Osteoblast (primary cell): ENCODE data around the gene PDP2. TPM values are rescaled to one million over a fixed set of nuclear protein-coding genes. Genes with fewer than 3 reads are reported as not detected.

Experiments used
- DNase-seq: peaks from one replicate; pipeline ENCODE4 v3.0.0; 2011; ENCODE audit warnings: low spot score, mixed read lengths; ENCODE audit not compliant: insufficient read length; ENCODE audit errors: missing footprints
- H2AFZ ChIP-seq: 2 replicates; pipeline ENCODE4 v1.6.0; 2011; ENCODE audit warnings: mild to moderate bottlenecking, low read length
- H3K27ac ChIP-seq: 2 replicates; pipeline ENCODE4 v1.5.1; 2011; ENCODE audit warnings: mild to moderate bottlenecking, low read depth, low read length, moderate library complexity
- H3K27me3 ChIP-seq: 2 replicates; pipeline ENCODE4 v1.6.0; 2012; ENCODE audit warnings: mild to moderate bottlenecking, control low read depth, inconsistent platforms, low read length, moderate library complexity; ENCODE audit not compliant: insufficient read depth
- H3K36me3 ChIP-seq: 2 replicates; pipeline ENCODE4 v1.5.1; 2011; ENCODE audit warnings: mild to moderate bottlenecking, low read length, control low read depth, moderate library complexity; ENCODE audit not compliant: insufficient read depth
- H3K4me1 ChIP-seq: 2 replicates; pipeline ENCODE4 v1.5.1; 2011; ENCODE audit warnings: mild to moderate bottlenecking, low read length, control low read depth, moderate library complexity; ENCODE audit not compliant: insufficient read depth
- H3K4me2 ChIP-seq: 2 replicates; pipeline ENCODE4 v1.6.0; 2011; ENCODE audit warnings: mild to moderate bottlenecking, low read length; ENCODE audit not compliant: insufficient read depth
- H3K4me3 ChIP-seq: fragments of 200-600 bp; sonication (generic); 3 replicates; pipeline ENCODE4 v1.5.1; 2012; ENCODE audit warnings: mild to moderate bottlenecking, low read length, inconsistent platforms; ENCODE audit not compliant: insufficient read depth
- H3K79me2 ChIP-seq: 2 replicates; pipeline ENCODE4 v1.6.0; 2012; ENCODE audit warnings: mild to moderate bottlenecking, low read length, control low read depth, inconsistent platforms; ENCODE audit not compliant: insufficient read depth
- H3K9me3 ChIP-seq: 2 replicates; pipeline ENCODE4 v1.5.1; 2011; ENCODE audit warnings: low read depth, low read length, control low read depth
- H4K20me1 ChIP-seq: 2 replicates; pipeline ENCODE4 v1.6.0; 2012; ENCODE audit warnings: mild to moderate bottlenecking, low read length, control low read depth; ENCODE audit not compliant: insufficient read depth
- total RNA-seq: library from RNA; depleted of rRNA; stranded (reverse); fragments of >200 nt; gene quantifications from 2 replicates; pipeline ENCODE4 v1.2.3, GENCODE V29; 2012
- TF ChIP-seq, protein P1 (sequence below): IDR thresholded peaks from 2 replicates; pipeline ENCODE4 v1.5.1; 2011; ENCODE audit warnings: mild to moderate bottlenecking, low read depth, low read length, moderate library complexity; ENCODE audit errors: extremely low read depth

PDP2 gene
- total RNA-seq, 1 donor: 13.8 TPM

DNA sequence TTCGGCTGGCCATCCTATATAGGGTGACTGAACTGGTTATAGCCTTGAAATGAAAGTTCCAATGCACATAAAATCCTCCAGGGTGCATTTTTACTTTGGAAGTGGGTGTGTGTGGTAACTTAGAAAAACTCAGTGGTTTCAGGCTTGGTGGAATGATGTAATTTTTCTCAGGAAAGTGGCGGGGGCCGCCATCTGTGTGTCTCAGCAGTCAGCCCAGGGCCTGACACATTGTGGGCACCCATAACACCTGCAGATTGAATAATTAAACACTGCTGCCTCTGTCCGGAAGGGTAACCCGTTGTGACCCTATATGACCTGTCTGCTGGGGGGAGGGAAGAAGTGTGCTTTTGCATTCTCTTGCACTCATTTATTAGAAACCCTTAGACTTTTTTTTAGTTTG is 2.2 kb upstream of the PDP2 start:
- Histone ChIP-seq H3K9me3 (no peaks in the 10 kb centered on the region), H3K27me3 (no peaks in the 10 kb centered on the region), H4K20me1 (peaks cover 3% of the 10 kb centered on the region), H3K4me1 (peaks cover 38% of the 10 kb centered on the region), H2AFZ (peak overlapping the region; percentile 56), H3K4me2 (peak overlapping the region; percentile 60), H3K36me3 (no peaks in the 10 kb centered on the region), H3K79me2 (peaks cover 19% of the 10 kb centered on the region), H3K27ac (no peak overlapping the region), H3K4me3 (peak overlapping the region; percentile 49)
- TF ChIP-seq, protein P1, sequence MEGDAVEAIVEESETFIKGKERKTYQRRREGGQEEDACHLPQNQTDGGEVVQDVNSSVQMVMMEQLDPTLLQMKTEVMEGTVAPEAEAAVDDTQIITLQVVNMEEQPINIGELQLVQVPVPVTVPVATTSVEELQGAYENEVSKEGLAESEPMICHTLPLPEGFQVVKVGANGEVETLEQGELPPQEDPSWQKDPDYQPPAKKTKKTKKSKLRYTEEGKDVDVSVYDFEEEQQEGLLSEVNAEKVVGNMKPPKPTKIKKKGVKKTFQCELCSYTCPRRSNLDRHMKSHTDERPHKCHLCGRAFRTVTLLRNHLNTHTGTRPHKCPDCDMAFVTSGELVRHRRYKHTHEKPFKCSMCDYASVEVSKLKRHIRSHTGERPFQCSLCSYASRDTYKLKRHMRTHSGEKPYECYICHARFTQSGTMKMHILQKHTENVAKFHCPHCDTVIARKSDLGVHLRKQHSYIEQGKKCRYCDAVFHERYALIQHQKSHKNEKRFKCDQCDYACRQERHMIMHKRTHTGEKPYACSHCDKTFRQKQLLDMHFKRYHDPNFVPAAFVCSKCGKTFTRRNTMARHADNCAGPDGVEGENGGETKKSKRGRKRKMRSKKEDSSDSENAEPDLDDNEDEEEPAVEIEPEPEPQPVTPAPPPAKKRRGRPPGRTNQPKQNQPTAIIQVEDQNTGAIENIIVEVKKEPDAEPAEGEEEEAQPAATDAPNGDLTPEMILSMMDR: no peak
- no peak for DNase-seq

DNA sequence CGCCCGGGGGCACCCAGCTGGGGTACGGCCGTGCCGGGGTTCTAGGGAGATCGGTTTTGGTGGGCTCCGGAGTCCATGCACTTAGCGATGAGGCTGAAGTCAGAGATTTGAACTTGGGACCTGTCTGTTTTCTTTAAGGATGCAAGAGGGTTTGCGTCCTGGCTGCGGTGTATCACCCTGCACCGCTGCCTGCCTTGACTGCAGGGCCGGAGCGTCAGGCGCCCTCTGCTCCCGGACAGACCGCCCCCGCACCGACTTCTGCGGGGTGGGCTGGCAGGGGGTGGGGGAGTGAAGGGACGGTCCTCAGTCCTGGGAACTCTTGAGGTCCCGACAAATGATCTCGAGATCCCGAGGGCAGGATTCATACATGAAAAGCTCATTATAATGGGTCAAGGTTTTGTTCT is 701 bp downstream of the PDP2 start:
- Histone ChIP-seq H3K27me3 (no peaks in the 10 kb centered on the region), H2AFZ (peak overlapping the region; percentile 96), H3K36me3 (peaks cover 20% of the 10 kb centered on the region), H3K9me3 (no peaks in the 10 kb centered on the region), H3K4me1 (peaks cover 20% of the 10 kb centered on the region), H3K79me2 (peaks cover 30% of the 10 kb centered on the region), H3K4me3 (peak overlapping the region; percentile 94), H3K27ac (peak overlapping the region; percentile 66), H3K4me2 (peak overlapping the region; percentile 97), H4K20me1 (peaks cover 14% of the 10 kb centered on the region)
- DNase-seq: peak; percentile 79
- TF ChIP-seq, protein P1: no peak

DNA sequence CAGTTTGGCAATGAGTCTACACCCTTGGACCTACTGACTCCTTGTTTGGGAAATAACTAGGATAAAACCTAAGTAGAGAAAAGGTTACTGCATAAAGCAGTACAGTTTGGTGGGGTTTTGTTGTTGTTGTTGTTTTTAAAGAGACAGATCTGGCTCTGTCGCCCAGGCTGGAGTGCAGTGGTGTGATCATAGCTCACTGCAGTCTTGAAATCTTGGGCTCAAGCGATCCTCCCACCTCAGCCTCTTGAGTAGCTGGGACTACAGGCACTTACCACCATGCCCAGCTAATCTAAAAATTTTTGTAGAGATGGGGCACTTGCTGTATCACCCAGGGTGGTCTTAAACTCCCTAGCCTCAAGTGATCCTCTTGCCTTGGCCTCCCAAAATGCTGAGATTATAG is 1.2 kb downstream of the PDP2 start:
- Histone ChIP-seq H2AFZ (no peak overlapping the region), H3K36me3 (peaks cover 20% of the 10 kb centered on the region), H3K9me3 (no peaks in the 10 kb centered on the region), H3K27ac (no peak overlapping the region), H4K20me1 (peaks cover 14% of the 10 kb centered on the region), H3K27me3 (no peaks in the 10 kb centered on the region), H3K4me1 (peaks cover 23% of the 10 kb centered on the region), H3K79me2 (peaks cover 30% of the 10 kb centered on the region), H3K4me3 (peak overlapping the region; percentile 94), H3K4me2 (peak overlapping the region; percentile 97)
- TF ChIP-seq, protein P1: no peak
- DNase-seq: no peak

DNA sequence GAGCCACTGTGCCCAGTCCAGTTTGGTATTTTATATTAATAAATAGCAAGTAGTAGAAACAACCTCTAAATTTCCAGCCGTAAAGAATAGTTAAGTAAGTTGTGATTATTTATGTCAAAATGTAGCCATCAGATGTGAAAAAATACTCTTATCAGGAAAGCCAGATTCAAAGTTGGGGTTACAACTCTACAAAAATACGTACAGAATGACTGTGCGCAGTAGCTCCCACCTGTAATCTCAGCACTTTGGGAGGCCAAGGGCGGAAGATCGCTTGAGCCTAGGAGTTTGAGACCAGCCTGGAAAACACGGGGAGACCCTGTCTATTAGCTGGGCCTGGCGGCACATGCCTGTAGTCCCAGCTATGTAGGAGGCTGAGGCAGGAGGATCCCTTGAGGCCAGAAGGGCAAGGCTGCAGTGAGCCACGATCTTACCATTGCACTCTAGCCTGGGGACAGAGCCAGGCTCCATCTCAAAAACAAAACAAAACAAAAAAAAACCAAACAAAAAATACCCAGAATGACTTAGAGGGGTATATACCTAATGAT is 1.7 kb downstream of the PDP2 start:
- peaks cover 30% of the 10 kb centered on the region for H3K79me2 ChIP-seq
- DNase-seq: no peak
- H3K4me2 ChIP-seq: peak overlapping the region; percentile 97
- TF ChIP-seq, protein P1: no peak
- peaks cover 27% of the 10 kb centered on the region for H3K4me1 ChIP-seq
- no peaks in the 10 kb centered on the region for H3K9me3 ChIP-seq
- no peak overlapping the region for H2AFZ ChIP-seq
- peaks cover 20% of the 10 kb centered on the region for H3K36me3 ChIP-seq
- no peaks in the 10 kb centered on the region for H3K27me3 ChIP-seq
- peaks cover 14% of the 10 kb centered on the region for H4K20me1 ChIP-seq
- H3K4me3 ChIP-seq: no peak overlapping the region
- H3K27ac ChIP-seq: no peak overlapping the region
